ENCODE results near the gene TTC22.

The TTC22 gene

DNA sequence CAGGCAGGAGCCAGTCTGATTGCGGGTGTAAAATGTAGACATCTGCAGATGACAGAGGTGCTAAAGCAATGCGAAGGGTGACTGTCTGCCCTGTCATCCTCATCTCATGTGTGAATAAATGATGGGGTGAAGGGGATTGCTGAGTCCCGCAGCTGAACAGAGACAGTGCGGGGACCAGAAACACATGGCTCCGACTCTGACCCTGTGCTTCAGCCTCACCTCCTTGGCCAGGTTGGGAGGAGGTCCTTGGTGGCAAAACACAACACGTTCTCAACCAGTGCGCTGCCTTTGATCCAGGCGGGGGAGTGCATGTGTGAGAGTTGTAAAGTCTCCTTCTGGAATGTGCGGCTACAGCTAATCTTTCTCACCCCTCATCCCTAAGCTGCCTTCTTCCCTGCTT, 32.0 kb upstream of the TTC22 start:
- DNase-seq: no peak

DNA sequence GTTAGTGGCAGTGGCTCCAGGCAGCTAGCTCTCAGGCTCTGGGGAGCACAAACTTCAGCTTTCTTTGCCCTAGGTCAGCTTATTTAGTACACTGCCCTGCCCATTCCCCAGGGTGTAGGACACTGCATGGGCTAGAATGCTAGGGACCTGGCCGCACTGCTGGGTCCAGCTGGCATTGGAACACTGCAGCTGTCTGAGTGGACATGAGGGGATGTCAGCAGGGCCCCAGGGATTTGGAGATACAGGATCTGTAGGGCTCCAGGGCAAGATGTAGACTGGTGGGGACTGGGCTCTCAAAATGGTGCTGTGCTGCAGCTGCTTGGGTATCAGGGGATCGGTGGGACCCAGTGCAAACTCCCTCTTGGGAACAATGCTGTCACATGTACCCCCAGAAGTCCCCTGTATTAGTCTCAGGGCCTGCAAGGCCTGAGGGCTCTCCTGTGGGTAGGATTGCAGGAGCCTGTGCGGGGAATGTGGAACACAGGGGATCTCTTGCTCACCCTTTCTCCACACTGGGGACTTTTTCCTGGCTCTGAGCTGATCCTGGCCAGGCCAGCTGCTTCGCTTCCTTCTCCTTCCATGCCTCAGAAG, 25.2 kb upstream of the TTC22 start:
- DNase-seq: no peak

DNA sequence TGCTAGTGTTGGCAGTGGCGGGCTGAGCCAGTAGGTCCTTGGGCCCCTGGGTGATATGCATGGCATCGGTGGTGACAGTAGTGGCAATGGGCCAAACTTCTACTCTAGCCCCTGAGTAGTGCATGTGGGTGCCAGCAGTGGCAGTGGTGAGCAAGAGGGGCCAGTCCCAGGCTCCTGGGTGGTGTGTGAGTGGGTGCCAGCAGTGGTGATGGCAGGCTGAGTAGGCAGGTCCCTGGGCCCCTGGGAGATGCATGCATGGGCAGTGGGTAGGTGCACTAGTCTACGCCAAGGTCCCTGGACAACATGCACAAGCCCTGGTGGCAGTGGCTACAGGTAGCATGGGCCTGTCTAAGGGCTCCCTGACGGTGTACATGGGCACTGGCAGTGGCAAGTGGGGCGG, 24.6 kb upstream of the TTC22 start:
- DNase-seq: no peak

DNA sequence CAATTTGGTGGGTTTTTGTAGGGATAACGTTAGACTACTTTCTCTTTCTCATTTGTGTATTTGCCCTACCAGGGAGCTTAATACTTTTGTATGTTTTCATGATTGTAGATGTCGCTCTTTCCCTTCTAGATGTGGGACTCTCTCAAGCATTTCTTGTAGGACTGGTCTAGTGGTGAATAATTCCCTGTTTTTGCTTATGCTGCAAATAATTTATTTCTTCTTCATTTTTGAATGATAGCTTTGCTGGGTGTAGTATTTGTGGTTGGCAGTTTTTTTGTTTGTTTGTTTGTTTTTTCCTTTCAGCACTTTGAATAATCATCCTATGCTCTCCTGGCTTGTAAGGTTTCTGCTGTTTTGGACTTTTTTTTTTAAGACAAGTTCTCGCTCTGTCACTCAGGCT, 22.5 kb upstream of the TTC22 start:
- no peak for DNase-seq

DNA sequence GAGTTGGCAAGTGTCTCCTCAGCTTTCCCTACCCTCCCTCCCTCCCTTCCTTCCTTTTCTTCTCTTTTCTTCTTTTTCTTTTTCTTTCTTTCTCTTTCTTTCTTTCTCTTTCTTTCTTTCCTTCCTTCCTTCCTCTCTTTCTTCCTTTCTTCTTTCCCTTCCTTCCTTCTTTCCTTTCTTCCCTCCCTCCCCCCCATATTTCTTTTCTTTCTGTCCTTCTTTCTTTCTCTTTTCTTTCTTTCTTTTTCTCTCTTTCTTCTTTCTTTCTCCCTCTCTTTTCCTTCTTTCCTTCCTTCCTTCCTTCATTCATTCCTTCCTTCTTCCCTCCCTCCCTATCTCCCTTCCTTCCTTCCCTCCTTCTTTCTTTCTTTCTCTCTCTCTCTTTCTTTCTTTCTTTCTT, 18.6 kb upstream of the TTC22 start:
- DNase-seq: no peak

DNA sequence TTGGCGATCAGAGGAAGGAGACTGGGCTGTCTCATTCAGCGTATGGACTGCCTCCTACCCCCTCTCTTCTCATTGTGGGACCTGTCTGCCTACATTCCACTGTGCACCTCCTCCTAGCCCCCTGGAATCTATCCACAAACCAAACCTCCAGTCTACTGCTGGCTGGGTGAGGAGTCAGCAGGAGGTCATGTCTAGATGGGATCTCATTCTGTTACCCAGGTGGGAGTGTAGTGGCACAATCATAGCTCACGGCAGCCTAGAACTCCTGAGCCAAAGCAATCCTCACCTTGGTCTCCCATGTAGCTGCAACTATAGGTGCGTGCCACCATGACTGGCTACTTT, 18.0 kb upstream of the TTC22 start:
- no peak for DNase-seq

DNA sequence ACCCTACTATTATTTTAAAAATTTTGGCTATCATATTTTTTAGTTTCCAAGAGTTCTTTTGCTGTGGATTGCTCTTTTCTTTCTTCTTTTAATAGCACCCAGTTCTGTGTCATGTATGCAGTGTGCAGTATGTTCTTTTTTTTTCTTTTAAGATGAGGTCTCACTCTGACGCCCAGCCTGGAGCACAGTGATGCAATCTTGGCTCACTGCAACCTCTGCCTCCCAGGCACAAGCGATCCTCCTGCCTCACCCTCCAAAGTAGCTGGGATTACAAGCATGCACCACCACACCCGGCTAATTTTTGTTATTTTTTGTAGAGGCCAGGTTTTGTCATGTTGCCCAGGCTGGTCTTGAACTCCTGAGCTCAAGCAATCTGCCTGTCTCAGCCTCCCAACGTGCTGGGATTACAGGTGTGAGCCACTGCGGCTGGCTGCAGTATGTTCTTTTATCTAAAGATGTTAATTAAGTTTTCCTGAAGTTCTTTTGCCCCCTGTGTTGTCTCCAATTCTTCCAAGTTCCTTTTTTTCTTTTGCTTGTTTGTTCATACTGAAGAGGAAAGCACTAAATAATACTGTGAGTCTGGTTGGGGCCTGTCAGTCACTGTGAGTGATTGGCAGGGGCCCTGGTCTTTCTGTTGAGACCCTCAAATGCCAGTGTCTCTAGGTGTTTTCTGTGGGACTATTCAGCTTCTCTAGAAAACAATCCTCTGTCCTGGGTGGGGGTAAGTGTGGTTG, 17.5 kb upstream of the TTC22 start:
- DNase-seq: no peak

DNA sequence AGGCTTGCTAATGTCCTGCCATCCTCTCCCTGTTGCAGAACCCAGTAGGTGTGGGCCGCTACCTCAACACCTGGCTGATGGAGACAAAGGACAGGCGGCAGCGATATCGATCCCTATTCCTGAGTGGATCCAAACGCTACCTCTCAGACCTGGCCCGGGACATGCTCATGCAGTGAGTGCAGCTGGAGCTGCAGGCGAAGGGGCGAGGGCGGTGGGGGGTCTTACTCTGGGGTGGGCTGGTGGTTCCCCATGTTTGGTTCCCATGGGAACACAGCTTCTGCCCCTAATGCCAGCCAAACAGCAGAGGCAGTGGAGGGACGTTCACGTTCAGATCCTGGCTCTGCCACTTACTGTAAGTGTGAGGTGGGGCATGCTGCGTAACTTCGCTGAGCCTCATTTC, 15.8 kb upstream of the TTC22 start:
- DNase-seq: no peak

DNA sequence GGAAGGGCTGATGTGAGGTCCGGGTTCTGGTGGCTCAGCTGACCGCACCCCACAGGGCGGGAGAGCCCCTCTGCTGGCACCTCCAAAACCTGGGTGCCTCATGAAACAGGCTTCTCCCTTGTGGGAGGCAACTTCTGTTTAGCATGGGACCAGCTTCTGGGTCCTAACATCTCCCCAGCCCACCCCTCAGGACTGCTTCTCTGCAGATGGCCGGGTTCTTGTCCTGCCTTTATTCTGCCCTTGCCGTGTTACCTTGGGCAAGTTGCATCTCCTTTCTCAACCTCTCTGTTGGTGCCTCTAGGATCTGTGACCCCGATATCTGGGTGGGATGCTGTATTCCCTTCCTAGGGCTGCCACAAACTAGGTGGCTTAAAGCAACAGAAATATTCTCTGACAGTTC, 15.0 kb upstream of the TTC22 start:
- DNase-seq: no peak

DNA sequence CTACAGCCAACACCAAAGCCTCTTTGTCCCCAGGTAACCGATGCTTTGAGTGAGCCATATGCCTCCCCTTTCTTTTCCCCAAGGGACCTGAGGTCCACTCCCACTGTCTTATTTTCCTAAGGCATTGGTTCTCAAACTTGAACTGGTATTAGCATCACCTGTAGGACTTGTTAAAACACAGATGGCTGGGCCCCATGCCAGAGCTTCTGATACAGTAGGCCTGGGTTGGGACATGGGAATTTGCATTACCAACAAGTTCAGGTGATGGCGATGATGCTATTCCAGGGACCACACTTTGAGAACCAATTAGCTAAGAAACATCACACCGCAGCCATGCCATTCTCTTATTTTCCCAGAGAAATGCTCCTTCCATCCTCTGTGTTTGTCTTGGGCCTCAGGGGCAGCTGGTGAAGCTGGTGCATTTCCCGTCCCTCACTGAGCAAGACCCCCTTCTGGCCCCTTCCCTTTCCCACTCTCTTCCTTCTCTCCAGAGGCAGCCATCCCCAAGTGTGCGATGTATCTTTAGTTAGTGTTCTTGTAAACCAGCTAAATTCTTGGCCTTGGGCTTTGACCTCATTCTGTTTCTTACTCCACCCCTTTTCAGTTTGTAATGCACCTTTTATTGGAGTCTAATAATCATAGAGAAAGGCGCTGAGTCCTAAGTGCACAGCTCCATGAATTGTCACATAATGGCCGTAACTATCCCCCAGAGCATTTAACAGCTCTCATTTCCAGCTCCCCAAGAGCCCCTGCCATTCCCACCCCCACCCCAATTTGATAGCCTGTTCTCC, 14.2 kb upstream of the TTC22 start:
- DNase-seq: no peak

DNA sequence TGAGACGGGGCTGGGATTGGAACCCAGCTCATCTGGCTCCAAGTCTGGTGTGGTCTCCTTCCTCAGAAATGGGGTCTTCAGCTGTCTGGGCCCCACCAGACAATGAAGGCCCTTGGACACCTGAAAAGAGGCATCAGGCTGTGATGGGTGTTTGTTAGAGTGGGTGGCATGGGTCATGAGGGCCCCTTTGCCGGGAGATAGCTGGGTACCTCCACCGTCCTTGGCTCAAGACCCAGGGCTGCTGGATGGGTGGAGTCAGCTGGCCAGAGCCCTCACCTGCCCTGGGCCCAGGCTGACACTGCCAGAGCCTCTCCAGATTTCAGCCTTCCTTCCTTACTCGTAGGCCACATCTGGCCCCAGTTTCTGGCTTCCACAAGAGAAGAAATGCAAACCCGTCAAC, 13.4 kb upstream of the TTC22 start:
- no peak for DNase-seq

DNA sequence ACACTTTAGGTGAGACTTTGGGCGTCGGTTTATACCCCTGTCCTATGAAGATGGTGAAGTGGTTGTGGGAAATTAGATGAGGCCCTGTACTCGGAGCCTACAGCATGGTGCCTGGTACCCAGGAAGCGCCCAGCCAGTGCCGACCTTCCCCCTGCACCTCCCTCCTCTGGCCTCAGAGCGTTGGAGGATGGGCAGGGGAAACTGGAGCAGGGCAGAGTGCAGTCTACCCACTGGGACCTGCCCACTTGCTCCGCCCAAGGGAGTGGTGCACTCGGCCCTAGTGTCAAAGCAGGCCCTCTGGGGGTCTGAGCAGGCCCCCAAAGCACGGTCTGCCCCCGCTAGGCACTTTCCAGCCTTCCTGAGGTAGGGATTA, 13.0 kb upstream of the TTC22 start:
- no peak for DNase-seq

DNA sequence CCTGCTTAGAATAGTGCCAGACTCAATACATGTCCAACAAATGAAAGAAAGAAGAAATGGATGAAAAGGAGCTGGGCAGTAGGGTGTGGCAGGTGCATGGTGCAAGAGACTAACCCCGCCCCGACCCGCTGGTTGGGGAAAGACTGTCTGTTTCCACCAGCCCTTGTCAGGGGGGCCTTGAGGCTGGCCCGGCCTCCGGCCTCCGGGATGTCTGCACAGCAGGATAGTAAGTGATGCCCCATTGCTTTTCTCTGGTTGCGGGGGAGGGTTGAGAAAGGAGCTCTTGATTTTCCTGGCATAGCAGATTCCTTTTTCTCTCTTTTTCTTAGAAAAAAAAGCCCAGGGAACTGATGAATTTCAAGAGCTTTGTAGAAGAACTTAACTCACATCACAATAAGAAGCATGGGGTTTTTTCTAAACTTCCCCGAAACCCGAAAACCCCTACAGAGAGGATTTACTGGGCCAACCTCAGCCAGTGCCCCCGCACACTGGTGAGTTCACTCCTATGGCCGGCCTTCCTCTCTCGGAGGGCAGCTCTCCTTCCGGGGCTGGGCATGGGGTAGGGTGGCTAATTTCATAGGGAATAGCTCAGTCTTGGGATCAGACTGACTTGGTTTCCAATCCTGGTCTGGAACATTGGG, 12.5 kb upstream of the TTC22 start:
- DNase-seq: no peak

DNA sequence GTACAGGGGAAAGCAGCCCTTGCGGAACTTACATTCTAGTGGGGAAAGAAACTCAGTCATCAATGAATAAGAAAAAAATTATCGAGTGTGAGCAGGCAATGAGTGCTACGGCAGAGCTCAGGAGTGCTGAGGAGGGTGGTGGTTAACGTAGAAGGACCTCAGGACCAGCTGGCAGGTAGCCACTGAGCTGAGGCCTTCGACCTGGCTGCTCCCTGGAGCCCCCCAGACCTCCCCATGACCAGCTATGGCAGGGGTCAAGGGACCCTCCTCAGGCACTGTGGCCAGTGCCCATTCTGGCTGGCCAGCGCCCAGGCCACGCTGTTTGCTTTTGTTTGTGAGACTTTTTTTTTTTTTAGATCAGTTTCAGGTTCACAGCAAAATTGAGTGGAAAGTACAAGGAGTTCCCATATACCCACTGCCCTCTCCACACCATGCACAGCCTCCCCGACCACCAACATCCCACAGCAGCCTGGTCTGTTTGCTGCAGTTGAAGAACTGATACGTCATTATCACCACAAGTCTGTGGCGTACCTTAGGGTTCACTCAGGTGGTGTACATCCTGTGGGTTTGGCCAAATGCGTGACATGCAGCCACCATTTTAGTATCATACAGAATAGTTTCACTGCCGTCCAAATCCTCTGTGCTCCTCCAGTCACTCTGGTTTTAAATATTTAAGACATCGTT, 11.8 kb upstream of the TTC22 start:
- DNase-seq: no peak

DNA sequence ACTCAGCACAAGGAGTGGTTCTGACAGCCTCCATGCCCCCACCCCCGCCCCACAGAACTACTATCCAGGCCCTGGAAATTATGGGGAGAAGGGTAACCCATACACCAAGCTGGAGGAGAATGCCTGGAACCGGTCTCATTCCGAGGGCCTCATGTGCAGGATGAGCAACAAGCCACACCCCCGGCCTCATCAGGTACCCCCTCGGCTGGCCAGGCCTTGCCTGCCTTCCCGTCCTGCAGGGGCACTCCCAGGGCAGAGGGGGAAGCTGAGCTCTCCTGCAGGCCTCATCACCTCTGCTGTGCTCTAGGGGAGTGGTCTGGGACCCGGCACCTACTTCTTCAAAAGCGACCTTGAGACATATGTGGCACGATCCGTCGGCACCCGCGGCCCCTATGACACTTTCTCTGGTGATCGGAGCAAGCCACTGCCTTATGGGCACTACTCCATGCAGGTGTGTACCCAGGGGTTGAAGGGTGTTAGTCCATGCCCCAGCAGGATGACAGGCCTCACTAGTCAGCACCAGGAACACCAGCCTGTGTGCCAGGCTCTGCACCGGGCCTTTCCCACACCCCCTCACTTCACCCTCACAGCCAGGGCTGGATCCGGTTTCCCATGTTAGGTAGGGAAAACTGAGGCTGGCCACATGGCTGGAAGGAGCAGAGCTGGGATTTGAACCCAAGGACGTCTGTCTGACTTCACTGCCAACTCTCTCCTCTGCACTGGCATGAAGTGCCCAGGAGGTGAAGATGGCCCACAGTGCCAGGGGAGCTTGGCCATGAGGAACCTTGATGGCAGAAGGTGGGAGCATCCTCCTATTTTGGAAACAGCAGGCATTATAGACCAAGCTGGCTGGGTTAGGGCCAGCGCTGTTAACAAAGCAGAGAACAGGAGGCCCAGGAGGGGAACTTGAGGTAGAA, 10.9 kb upstream of the TTC22 start:
- DNase-seq: no peak

DNA sequence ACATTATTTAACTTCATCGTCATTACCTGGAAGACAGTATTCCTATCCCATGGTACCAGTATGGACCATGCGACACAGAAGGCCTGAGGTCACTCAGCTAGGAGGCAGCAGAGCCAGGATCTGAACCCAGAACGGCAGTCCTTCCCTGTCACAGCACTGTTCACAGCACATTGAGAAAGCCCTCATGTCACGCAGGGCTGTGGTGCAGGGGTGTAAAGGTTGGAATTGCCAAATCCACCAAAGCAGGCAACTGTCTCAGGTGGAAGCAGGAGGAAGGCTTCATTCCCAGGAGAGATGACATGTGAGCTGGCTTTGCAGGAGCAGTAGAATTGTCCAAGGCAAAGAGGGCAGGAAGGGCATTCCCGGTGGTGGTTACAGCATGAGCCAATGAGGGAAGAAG, 9.9 kb upstream of the TTC22 start:
- DNase-seq: no peak

DNA sequence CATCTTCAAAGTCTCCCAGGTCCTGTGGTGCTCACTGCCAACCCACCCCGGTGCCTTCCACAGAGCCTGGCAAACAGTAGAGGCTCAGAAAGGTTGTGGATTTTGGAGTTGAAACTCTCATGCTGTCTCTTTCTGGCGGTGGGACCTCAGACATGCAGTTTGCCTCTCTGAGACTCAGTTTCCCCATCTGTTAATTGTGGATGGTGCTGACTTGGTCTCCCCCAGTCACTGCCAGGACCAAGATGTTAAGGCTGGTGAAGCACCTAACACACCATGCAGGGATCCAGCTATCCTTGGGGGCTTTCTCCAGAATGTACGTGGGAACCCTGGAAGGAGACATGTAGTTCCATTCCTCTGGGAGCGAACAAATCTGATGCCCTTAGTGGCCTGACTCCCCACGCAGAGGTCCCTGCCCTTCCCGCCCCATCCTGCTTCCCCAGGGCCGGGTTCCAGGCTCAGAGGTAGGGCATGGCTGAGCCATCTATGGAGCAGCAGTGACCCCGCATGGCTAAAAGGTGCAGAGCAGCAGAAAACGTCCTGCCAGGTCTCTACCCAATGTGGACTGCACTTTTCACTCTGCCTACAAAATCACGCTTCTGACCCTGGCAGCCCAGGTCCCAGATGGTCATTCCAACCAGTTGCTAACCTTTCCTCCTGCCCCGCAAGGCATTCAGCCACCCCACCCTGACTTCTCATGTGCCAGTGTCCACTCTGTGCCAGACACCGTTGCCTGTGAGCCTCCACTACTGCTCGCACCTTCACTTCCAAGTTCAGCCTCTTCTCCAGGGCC, 9.2 kb upstream of the TTC22 start:
- DNase-seq: no peak

DNA sequence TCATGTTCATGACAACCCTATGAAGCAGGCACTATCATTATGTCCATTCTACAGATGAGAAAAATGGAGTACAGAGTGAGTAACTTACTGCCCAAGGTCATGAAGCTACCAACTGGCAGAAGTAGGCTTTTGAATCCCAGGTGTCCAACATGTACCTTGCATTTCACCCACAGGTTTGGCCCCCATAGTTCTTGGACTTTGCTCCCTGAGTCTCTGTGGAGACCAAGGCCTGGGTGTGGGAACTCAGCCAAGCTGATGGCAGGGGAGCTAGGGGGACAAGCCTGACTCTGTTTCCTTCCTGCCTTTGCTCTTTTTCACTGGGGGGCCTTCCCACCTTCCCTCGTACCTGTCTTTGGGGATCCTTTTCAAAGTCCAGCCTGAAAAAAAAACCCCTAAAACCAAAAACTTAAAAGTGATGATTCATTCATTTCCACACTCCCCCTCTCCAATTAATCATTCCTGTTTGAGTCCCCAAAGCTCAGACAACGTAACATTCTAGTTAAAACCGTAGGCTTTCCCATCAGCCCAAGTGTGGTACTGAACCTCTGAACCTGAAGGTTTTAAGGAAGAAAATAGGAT, 8.5 kb upstream of the TTC22 start:
- DNase-seq: no peak

DNA sequence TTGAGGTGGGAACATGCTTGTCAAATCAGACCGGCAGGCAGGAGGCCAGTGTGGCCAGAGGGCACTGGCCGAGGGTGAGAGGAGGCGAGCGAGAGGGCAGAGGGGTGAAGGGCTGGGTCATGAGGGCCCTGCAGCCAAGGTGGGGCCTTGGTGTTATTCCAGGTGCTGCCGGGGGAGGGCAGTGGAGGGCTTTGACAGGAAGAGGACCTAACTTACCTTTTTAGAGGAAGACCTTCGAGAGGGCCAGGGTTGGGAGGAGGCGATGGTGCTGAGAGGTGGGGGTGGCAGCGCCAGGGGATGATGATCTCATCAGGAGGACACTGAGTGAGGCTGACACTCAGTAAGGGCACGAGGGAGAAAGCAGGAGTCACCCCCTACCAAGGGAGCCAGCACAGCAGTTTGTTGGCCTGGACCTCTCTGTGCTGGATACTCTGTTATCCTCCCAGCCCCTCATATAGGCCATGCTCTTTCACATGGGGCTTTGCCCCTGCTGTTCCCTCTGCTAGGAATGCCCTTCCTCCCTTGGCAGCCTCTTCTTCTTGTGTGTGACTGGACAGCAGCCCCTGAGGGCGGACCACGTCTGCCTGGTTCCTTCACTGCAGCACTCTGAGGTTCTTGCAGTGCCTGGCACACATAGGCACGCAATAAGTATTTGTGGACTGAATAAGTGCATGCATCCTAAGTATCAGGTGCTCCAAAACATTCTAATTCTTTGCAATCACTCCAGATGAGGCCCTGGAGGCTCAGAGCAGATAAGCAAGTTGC, 7.5 kb upstream of the TTC22 start:
- no peak for DNase-seq

DNA sequence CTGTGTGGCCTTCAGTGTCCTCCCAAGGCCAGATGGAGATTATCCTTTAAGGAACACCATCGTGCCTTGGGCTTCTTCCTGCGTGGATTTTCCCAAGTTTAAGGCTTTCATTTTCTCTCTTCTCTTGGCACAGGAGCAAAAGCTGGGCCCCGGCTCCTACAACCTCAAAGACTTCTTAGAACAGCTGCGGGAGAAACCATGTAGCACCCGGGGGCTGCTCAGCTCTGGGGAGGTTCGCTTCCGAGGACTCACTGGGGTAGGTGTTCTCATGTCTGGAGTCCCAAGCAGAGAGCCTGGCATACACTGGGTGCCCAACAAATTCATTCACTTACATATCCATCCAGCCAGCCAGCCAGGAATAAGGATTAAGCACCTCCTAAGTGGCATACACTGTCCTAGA, 6.6 kb upstream of the TTC22 start:
- no peak for DNase-seq
